ENCODE data around the gene S100A7. TPM values are rescaled to one million over a fixed set of nuclear protein-coding genes. Genes with fewer than 3 reads are reported as not detected.

The S100A7 gene
- total and polyA plus RNA-seq, 9 of the 15 experiments (the other 6 are each of a cell fraction or from before 2014, with no cell fraction given): not detected

DNA sequence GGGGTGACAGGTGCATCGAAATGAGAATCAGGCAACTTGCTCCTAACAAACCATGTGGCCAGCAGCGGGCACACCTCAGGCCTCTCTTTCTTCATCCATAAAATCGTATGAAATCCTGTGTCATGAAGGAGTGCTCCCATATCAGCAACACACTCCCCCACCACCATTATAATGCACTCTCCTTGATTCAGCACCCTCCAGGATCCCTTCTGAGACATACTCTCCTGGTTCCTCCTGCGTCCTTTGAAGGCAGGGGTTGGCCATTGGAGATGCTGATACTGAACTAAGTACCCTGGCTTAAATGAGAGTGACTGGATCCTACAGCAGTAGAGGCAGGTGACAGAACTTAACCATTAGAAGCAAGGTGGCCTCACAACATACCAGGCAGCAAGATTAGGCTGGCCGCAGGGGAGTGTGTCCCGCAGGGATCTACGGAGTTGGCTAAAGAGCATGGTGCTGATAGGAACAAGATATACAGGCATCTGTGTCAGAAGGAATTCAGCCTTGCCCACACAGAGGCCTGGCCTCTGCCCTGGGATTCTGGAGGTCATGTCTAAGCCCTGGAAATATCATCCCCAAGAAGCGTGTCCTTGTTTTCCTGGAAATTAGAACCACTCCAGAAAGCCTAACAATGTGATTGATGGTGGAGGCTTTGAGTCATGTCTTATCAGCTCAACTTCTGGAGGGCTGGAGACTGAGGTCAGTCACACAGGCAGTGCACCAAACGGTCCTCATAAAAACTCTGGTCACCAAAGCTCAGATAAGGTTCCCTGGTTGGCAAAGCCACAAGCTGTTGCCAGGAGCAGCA lies 27.4 kb downstream of the S100A7 start (continued):
- TF ChIP-seq RFX7 (CRISPR knock-in tag; IDR thresholded peaks at IDR 0.05) (no peak), CXXC5 (CRISPR knock-in tag; IDR thresholded peaks at IDR 0.05) (peak; percentile 91), ADNP (tag; IDR thresholded peaks at IDR 0.05) (no peak), SMARCC2 (IDR thresholded peaks at IDR 0.05; ENCODE audit: low read depth) (peak; percentile 82), RBBP5 (IDR thresholded peaks at IDR 0.05; ENCODE audit: borderline replicate concordance, insufficient read depth, low read length, poor library complexity, severe bottlenecking) (peak; percentile 58), EZH2 (IDR thresholded peaks at IDR 0.05; ENCODE audit: borderline replicate concordance, low read depth, low read length) (no peak), RBM17 (IDR thresholded peaks at IDR 0.05; ENCODE audit: borderline replicate concordance, low read depth, low read length) (no peak), RAD21 (CRISPR knock-in tag; conservative IDR thresholded peaks at IDR 0.05 in 1 of 2, IDR thresholded peaks at IDR 0.05 in 1 of 2) (no peak), SIN3B (IDR thresholded peaks at IDR 0.05; ENCODE audit: low read depth) (no peak), TCF7 (IDR thresholded peaks at IDR 0.05; ENCODE audit: borderline replicate concordance) (no peak), NFIC (IDR thresholded peaks at IDR 0.05) (peak; percentile 76), PTTG1 (tag; IDR thresholded peaks at IDR 0.05; ENCODE audit: low read depth) (no peak), ZNF444 (CRISPR knock-in tag; IDR thresholded peaks at IDR 0.05) (no peak), SUPT5H (IDR thresholded peaks at IDR 0.05) (no peak), KLF16 (IDR thresholded peaks at IDR 0.05) (peak; percentile 74)
- TF ChIP-seq, protein P1, sequence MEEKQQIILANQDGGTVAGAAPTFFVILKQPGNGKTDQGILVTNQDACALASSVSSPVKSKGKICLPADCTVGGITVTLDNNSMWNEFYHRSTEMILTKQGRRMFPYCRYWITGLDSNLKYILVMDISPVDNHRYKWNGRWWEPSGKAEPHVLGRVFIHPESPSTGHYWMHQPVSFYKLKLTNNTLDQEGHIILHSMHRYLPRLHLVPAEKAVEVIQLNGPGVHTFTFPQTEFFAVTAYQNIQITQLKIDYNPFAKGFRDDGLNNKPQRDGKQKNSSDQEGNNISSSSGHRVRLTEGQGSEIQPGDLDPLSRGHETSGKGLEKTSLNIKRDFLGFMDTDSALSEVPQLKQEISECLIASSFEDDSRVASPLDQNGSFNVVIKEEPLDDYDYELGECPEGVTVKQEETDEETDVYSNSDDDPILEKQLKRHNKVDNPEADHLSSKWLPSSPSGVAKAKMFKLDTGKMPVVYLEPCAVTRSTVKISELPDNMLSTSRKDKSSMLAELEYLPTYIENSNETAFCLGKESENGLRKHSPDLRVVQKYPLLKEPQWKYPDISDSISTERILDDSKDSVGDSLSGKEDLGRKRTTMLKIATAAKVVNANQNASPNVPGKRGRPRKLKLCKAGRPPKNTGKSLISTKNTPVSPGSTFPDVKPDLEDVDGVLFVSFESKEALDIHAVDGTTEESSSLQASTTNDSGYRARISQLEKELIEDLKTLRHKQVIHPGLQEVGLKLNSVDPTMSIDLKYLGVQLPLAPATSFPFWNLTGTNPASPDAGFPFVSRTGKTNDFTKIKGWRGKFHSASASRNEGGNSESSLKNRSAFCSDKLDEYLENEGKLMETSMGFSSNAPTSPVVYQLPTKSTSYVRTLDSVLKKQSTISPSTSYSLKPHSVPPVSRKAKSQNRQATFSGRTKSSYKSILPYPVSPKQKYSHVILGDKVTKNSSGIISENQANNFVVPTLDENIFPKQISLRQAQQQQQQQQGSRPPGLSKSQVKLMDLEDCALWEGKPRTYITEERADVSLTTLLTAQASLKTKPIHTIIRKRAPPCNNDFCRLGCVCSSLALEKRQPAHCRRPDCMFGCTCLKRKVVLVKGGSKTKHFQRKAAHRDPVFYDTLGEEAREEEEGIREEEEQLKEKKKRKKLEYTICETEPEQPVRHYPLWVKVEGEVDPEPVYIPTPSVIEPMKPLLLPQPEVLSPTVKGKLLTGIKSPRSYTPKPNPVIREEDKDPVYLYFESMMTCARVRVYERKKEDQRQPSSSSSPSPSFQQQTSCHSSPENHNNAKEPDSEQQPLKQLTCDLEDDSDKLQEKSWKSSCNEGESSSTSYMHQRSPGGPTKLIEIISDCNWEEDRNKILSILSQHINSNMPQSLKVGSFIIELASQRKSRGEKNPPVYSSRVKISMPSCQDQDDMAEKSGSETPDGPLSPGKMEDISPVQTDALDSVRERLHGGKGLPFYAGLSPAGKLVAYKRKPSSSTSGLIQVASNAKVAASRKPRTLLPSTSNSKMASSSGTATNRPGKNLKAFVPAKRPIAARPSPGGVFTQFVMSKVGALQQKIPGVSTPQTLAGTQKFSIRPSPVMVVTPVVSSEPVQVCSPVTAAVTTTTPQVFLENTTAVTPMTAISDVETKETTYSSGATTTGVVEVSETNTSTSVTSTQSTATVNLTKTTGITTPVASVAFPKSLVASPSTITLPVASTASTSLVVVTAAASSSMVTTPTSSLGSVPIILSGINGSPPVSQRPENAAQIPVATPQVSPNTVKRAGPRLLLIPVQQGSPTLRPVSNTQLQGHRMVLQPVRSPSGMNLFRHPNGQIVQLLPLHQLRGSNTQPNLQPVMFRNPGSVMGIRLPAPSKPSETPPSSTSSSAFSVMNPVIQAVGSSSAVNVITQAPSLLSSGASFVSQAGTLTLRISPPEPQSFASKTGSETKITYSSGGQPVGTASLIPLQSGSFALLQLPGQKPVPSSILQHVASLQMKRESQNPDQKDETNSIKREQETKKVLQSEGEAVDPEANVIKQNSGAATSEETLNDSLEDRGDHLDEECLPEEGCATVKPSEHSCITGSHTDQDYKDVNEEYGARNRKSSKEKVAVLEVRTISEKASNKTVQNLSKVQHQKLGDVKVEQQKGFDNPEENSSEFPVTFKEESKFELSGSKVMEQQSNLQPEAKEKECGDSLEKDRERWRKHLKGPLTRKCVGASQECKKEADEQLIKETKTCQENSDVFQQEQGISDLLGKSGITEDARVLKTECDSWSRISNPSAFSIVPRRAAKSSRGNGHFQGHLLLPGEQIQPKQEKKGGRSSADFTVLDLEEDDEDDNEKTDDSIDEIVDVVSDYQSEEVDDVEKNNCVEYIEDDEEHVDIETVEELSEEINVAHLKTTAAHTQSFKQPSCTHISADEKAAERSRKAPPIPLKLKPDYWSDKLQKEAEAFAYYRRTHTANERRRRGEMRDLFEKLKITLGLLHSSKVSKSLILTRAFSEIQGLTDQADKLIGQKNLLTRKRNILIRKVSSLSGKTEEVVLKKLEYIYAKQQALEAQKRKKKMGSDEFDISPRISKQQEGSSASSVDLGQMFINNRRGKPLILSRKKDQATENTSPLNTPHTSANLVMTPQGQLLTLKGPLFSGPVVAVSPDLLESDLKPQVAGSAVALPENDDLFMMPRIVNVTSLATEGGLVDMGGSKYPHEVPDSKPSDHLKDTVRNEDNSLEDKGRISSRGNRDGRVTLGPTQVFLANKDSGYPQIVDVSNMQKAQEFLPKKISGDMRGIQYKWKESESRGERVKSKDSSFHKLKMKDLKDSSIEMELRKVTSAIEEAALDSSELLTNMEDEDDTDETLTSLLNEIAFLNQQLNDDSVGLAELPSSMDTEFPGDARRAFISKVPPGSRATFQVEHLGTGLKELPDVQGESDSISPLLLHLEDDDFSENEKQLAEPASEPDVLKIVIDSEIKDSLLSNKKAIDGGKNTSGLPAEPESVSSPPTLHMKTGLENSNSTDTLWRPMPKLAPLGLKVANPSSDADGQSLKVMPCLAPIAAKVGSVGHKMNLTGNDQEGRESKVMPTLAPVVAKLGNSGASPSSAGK (IDR thresholded peaks at IDR 0.05): no peak
- TF ChIP-seq, protein P2, sequence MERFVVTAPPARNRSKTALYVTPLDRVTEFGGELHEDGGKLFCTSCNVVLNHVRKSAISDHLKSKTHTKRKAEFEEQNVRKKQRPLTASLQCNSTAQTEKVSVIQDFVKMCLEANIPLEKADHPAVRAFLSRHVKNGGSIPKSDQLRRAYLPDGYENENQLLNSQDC (CRISPR knock-in tag; IDR thresholded peaks at IDR 0.05): no peak

Measured in K562 (cell line).